NCI-H2107 (cell line): ENCODE measurements around the gene SUN2.

Source experiments
- DNase-seq: peaks from one replicate; lab custom pipeline; 2025; lab: John Stamatoyannopoulos, UW

Gene SUN2

DNA sequence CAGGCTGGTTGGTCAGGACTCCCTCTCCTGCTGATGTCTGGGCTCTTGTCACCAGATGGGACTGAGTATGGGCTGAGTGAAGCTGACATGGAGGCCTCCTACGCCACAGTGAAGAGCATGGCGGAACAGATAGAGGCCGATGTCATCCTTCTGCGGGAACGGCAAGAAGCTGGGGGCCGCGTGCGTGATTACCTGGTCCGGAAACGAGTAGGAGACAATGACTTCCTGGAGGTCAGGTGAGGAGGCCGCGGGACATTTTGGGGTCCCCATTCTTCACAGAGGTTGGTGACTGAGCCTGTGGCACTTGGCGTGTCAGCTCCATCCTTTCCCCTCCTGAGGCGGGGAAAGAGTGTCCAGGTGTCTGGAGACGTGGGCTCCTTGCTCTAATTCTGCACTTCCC, 39.9 kb downstream of the SUN2 start:
- DNase-seq, result no peak

DNA sequence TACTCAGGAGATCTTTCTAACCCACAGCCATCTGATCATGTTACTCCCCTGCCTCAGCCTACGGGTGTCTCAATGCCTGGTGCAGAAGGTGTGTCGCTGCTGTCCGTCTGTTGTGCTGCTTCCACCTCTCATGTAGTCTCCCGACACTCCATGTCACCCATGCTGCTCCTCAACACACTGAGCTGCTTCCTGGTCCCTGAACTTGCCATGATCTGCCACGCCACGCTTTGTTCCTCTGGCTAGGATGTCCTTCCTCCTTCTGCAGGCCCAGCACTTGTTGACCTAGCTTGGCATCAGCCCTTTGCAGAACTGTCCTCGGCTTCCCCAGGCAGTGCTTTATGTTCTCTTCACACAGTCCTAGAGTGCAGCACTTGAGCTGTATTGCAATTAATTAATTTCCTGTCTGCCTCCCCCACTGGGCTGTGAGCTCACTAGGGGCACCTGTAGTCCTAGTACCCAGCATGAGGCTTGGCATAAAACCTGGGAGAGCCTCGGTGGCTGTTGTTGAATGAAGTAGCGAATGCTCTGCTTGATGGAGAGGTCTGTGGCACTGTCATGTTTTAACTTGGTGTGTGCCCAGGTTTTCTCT, 40.5 kb downstream of the SUN2 start:
- DNase-seq, result no peak

DNA sequence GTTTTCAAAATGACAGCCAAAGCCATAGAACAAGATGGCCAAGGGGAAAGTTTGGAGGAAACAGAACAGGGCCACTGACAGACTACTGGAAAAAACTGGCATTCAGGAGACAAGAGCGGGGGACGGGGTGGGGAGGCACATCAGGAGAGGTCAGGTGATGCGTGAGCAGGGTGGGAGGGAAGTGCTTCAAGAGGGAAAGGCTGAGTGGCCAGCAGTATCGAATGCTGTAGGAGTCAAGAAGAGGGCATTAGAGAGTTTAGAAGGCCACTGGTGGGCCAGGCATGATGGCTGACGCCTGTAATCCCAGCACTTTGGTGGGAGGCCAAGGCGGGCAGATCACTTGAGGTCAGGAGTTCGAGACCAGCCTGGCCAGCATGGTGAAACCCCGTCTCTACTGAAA, 41.9 kb downstream of the SUN2 start:
- DNase-seq, result no peak

DNA sequence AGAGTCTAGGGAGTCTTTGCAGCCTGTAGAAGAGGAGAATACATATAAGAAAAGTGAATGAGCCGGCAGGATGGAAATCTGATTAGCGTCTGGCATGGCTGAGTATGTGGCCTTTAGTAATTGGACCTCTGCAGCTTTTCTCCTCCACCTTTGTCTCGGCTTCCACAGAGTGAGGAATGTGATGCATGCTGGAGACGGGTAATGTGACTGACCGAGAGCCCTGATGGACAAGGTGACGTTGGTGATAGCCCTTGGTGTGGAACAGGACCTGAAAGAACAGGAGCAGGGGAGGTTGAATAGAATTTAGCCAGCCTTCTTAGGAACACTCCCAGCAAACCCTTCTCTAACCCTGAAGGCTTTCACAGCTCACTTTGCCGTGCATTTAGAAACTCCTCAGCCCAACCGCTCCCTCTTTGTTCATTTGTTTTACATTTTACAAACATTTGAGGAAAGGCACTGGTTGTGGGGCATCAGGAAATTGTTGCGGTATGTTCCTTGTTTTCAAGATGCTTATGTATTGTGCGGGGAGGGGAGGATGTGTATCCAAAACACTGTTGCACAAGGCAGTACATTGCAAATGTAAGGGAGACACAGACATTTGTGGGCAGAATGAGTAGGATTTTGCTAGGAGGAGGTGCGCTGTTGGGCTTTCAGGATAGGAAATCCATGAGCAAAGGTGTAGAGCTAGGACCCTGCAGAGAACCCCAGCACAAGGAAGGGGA, 43.2 kb downstream of the SUN2 start:
- no peak for DNase-seq

DNA sequence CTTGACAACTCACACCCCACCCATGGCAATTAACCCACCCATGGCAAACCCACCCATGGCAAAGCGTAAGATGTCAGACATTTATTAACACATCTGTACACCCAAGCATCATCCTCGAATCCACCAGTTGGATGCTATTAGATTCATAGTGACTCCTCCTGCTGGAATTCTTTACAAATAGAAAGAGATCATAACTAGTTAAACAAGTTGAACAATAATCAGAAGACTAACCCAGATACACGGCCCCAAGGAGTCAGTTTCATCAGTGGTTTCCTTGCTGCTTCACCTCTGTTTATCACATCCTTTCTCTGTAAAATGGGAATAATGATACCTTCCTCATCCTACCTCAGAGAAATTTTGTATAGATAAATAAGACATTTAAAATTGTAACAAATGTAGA, 44.9 kb downstream of the SUN2 start:
- DNase-seq, result no peak

DNA sequence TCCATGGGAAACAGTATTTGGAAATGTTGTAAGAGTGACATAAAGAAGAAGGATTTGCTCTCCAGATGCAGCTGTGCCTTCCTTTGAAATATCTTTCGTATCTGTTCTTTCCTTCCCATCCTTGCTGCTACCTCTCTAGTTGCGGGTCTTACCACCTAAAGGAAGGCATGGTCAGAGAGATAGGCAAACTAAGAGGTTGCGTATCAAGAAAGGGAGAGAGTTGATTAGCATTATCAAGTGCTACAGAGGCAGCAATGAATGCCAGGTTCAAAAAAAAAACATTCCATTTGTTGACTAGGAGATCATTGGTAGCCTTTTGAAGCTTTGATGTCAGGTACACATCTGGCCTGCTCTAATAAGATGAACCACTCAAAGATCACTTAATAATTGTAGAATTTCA, 45.4 kb downstream of the SUN2 start:
- DNase-seq, result no peak

DNA sequence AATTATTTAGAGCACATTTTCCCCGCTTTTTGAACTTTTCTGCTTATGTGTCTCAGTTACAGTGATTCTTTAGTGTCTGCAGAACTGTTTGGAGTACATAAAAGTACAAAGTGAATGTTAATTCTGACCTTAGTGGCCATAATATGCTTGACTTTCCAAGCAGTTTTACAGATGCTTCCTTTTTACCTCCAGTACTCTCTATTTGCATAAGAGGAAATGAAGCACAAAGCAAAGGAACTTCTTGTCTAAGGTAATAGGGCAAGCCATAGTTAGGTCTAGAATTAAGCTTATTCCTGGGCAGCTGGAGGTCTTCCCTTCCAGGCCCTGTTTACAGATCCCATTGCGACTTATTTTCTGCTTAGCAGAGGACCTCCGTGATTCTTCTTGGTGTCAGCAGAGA, 46.5 kb downstream of the SUN2 start:
- no peak for DNase-seq

DNA sequence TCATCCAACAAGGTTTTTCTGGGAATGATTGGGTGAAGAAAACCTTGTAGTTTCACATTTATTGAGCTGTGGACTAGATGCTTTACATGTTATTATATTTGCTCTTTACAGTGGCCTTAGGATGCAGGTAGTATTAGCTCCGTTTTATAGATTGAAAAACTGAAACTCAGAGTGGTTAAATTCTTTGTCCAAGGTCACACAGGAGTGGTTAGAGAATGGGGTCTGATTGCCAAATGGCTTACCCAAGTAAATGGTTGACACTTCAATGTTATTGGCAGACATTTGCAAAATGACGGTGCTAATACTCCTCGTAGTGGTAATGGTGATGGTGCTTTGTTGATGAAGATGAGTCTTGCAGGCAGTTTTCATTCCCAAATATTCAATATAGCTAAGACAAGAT, 47.8 kb downstream of the SUN2 start:
- DNase-seq, result no peak

DNA sequence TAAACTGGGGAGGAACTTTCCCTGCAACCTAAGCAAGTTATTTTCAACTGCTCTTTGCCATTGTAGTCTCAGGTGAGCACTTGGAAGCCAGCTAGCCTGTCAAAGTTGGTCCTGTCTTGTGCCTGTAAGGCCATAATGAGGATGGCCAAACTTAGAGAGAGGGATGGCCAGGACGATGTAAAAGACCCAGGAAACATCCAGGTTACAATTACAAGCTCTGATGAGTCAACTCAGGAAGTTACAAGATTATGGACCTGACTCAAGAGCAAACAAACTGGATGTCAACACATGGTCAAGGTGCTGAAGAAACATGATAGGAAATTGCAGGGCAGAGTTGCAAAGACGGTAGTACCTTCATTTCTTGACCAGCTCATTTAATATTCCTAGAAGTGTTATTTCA, 48.5 kb downstream of the SUN2 start:
- no peak for DNase-seq

DNA sequence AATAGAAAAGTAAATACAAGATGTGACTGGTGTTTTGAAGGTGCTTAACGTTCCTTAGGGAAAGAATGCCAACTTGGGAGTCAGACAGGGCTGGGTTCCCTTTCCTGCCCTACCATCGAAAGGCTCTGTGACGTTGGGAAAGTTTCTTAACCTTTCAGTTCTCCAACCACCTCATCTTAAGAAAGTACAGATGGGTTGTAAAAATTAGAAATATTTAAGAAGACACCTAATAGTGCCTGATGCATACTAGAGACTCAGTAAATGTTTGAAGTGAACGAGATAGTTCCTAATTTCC, 49.0 kb downstream of the SUN2 start:
- DNase-seq, result no peak

DNA sequence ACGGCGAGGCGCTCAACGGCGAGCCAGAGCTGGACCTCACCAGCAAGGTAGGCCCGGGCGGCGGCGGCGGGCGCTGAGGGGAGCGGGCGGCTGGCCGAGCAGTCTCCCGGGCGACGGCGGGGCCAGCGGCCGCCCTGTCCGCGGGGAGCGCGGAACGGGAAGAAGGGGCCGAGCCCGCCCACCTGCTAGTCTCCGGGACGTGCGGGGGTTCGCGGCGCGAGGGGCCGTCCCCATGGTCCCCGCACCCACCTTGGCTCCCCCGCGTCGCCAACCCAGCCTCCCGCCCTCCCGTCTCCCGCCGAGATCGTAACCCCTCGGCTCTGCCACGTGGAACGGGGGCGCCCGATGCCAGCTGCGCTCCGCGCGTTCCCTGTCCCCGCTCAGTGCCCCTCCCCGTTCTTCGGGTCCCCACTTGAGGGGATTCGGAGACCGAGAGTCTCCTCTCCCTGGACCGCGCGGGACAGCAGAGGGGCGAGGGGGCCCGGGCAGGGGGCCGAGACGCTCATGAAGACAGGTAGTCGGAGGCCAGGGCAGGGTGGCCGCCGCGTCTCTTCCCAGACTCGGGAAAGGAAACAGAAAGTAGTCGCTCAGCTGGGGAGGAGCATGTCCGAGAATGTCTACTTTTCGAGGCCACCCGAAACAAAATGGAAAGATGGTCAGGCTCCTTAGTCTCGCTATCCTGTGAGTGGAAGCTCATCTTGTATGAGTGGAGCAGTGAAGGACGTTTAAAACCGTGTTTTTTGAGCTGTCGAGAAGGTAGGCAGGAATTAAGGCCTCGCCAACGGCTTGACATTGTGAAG, 49.5 kb downstream of the SUN2 start:
- no peak for DNase-seq

DNA sequence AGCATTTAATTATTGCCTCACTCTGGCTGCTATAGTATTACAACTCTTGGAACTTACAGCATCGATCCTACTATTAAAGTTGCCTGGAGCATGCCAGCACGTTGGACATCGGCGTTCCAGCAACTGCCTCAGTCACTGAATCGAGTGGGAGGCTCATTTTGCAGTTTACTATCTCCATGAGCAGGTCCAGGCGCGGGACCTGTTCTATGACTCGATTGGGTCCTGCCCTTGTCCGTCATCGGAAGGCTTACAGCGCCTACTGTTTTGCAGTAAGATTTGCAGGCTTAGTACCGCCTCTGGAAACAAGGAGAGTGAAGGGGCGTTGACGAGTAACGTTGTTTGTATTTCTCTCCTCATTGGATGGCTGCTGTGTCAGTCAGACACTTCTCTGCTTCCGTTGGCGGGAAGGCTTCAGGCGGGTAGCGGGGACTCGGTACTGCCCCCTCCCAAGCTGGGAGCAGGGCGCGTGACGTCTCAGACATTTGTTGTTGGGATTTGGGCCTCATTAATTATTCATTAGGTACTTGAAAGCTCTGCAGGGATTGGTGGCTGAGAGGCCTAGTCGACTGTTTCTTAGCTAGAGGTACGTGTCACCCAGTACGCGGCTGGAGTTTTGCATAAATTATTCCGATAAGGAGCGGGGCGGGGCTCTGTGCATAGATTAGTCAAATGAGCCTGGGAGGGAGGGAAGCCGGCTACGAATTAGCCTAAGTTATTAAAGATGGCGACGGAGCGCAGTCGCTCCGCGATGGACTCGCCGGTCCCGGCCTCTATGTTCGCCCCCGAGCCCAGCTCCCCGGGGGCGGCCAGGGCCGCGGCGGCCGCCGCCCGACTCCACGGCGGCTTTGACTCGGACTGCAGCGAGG, 50.3 kb downstream of the SUN2 start, which contains the start of gene GTPBP1:
TSS of gene GTPBP1 (plus strand) at position 710 of the 866 bp plus-strand sequence. CDS start at position 722, 12 bp downstream.
- DNase-seq, result peak; percentile 99

DNA sequence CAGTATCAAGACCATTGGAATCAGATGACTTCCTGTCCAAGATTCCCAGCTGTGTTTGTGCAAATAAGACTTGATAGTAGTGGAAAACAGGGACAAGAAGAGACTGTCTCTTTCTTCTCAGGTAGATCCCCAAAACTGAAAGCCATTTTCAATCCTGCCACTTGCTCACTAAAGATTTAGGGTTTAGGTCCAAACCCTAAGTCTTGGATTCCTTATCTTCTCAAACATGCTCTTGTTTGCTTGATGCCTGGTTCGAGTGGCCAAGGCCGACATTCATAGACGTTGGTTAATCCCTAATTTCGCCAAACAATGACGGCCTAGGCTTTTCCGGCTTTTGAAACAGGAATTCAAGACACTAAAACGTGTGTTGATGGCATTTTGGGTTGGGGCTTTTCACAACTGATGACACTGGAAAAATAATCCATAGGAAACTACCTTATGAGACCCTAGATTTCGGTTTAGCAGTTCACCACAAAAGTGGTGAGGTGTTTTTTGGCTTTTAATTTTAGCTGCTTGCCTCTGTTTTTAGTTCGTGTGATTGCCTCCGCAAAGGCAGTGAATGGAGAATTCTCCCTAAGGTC, 51.1 kb downstream of the SUN2 start:
- DNase-seq, result no peak

DNA sequence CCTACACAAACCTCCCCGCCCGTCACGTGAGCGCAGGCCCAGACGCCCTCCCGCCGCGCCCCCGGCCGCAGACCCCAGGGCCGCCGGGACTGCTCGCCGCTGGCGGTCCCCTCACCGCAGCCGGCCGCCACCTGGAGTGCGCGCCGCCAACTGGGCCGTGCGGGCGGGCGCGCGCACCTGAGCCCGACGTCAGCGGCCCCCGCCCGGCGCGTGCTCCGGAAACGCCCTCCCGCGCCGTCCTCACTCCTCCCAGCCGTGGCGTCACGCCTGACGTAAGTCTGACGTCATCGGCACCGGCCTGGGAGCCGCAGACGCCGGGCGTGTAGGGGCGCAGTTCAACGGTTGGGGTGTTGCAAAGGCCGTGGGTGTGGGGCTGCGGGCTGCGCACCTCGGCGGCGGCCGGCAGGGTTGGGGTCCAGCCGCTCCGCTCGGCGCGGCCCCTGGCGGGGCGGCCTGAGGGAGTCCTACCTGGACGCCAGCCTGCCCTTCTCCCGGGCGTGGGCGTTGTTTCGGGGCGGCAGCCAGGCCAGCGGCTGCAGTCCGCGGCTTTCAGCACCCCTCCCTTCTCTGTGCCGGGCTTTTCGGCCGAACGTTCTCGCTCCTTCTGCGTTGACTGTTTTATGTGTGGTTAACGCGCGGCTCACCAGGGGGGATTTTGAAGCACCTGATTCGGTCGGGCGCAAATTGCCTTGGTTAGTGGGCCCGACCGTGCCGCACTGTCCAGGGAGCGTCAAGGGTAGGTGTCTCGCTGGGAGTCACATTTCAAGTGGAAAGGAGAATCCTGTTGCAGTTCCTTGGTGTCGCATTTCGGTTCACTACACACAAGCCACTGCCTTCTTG, 54.8 kb downstream of the SUN2 start, which contains the start of gene JOSD1:
TSS of gene JOSD1 (minus strand) at position 155 of the 840 bp plus-strand sequence. CDS start 956 bp downstream, outside the sequence.
- DNase-seq, result peak; percentile 83

DNA sequence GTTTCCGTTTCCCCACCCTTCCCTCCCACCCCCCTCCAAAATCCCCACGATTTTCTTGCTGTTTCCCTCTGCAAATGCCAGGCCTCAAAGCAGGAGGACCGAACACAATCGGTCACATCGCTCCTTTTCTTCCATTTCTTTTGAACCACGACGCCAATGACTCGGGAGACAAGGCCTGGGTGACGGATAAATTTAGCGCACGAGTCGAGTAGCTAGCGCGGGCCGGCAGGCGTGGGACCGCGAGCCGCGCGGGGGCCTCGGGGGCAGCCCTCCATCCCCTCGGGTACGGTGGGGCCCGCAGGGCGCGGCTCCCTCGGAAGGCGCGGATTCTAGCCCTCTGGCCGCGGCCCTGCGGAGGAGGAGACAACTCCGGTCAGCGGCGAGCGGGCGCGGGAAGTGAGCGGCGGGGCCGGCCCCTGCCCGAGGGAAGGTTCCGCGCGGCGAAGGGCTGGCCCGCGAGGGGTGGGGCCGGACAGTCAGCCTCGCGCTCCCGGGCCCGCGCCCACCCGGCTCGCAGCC, 55.5 kb downstream of the SUN2 start:
- no peak for DNase-seq

DNA sequence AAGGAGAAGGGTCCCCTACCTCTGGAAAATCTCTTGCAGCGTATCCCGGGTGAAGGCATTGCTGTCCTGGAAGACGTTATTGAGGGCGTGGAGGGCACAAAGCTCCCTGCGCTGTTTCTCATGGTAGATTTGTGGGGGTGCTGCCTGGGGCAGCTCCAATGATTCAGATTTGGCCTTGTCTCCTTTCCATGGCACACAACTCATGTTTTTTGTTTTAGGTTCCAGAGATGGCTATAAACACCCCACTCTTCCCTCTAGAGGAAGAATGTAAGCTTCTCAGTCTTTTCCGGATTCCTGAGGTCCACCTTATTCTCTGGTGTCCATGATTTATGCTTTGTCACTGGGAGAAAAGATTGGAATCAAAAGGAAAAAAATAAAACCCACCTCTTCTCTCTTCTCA, 56.0 kb downstream of the SUN2 start:
- DNase-seq, result no peak

DNA sequence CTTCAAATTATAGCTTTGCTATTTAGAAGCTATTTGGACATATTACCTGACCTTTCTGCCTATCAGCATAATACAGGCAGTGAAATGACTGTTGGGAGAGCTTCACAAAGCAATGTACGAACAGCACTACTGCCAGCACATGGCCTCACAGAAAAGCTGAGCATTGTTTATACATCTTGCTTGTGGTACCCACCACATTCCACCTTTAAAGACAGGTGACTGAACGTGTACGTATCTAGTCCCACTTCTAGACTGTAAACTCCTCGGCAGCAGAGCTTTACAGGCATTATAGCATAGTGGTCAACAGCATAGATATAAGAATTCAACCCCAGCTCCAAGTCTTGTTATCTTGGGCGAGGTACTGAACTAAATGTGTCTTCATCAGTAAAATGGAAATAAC, 56.7 kb downstream of the SUN2 start:
- no peak for DNase-seq

DNA sequence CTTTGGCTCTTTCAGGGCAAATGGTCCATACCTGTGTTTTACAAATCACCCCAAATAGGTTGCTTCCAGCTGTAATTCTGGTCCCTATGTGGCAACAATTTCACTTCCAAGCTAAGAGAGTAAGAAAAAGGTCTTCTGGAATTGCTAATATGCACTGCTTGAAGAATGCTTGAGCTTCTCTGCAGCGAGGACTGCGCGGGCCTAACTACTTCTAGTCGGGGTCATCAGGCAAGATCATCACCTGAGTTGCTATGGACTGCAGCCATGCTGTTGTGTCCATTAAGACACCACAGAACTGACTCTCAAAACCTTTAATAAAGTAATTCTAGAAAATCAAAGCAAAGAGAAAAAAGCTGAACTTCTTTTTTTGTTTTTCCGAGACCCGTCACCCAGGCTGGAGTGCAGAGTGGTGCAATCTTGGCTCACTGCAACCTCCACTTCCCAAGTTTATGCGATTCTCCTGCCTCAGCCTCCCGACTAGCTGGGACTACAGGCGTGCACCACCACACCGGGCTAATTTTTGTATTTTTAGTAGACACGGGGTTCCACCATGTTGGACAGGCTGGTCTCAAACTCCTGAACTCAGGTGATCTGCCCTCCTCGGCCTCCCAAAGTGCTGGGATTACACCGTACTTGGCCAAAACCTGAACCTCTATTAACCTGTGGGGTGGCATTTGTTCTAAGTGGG, 57.2 kb downstream of the SUN2 start:
- no peak for DNase-seq

DNA sequence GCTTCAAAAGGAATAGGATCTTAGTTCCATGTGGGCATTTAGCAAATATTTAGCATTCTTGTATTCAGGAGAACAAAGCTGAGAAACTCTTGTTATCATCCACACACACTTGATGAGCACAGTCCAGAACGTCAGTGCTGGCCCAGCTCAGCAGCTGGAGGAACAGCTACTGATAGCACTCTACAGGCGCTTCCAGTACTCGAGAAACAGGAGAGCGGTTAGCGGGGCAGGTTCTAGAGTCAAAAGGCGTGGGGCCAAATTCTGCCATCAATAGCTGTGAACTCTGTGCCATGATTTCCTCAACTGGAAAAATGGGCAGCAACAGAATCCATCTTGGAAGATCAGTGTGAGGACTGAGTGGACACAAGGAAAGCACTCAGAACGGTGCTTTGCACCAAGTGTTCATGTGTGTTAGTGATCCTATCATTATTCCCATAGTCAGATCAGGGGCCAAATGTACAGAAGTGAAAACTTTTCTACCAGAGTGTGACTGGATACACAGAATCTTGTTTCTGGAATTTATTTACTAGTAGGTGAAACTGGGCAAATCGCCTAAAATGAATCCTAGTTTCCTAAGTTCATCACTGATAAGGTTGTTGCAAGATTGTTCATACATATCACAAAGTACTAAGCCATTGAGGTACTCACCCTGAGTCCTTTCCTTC, 58.2 kb downstream of the SUN2 start:
- no peak for DNase-seq
